IPS-18a (cell line): ENCODE data around the gene METTL26.

Experiments used
- H3K27ac ChIP-seq: one replicate; pipeline ENCODE4 v1.5.1; 2013; ENCODE audit warnings: low read length
- H3K27me3 ChIP-seq: one replicate; pipeline ENCODE4 v1.6.1; 2013; ENCODE audit warnings: mild to moderate bottlenecking, low read length; ENCODE audit not compliant: control insufficient read depth, insufficient read depth
- H3K36me3 ChIP-seq: one replicate; pipeline ENCODE4 v1.6.1; 2013; ENCODE audit warnings: low read depth, low read length; ENCODE audit not compliant: control insufficient read depth
- H3K4me1 ChIP-seq: one replicate; pipeline ENCODE4 v1.6.1; 2013; ENCODE audit warnings: low read depth, low read length; ENCODE audit not compliant: control insufficient read depth
- H3K4me3 ChIP-seq: one replicate; pipeline ENCODE4 v1.5.1; 2013; ENCODE audit warnings: low read length
- H3K9ac ChIP-seq: one replicate; pipeline ENCODE4 v1.6.1; 2013; ENCODE audit warnings: mild to moderate bottlenecking, low read length, moderate library complexity
- H3K9me3 ChIP-seq: one replicate; pipeline ENCODE4 v1.6.1; 2013; ENCODE audit warnings: low read depth, low read length; ENCODE audit not compliant: control insufficient read depth

Gene METTL26

DNA sequence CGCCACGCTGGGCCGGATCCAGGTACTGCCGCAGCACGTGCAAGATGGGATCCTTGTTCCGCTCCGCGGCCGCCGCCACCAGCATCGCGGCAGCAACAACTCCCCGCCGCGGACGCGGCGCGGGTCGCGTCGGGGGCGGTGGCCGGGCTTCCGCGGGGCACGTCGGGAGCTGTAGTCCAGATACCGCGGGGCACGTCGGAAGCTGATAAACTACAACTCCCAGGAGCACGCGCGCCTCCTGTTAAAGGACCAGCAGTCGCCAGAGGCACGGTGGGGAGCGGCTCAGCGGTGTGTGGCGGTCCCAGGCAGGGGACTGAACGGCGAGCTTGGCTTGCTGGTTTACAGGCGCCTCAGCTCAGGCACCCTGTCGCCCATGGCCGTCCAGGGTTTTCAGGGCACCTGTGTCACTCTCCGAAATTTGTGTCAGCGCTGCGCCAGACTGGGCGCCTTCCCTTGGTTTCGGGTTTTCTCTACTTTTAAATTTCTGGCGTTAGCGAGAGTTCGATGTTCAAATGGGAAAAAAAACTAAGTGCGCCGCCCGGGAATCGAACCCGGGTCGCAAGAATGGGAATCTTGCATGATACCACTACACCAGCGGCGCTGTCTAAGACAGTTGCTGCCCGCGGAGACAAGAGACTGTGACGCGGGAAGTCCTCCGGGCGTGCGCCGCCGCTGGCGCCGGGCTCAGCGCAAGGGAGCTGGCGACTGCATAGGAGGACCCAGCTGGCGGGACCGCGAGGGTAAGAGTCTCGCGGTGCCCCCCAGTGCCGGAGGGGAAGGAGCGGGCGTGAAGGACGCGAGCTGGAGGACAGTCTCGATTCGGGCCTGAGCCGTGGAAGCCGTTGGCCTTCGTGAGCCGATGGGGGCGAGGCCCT, at the start of gene METTL26:
METTL26 (minus strand) TSS at position 100 of the 875 bp plus-strand sequence; CDS start at position 85, 15 bp downstream.
- Histone ChIP-seq H3K9me3 (no peaks in the 10 kb centered on the region), H3K4me1 (peaks cover 9% of the 10 kb centered on the region), H3K4me3 (peak within 1 kb of the TSS; percentile 95), H3K27me3 (no peaks in the 10 kb centered on the region), H3K36me3 (no peaks in the 10 kb centered on the region), H3K9ac (peak within 1 kb of the TSS; percentile 69), H3K27ac (no peak within 1 kb of the TSS)

DNA sequence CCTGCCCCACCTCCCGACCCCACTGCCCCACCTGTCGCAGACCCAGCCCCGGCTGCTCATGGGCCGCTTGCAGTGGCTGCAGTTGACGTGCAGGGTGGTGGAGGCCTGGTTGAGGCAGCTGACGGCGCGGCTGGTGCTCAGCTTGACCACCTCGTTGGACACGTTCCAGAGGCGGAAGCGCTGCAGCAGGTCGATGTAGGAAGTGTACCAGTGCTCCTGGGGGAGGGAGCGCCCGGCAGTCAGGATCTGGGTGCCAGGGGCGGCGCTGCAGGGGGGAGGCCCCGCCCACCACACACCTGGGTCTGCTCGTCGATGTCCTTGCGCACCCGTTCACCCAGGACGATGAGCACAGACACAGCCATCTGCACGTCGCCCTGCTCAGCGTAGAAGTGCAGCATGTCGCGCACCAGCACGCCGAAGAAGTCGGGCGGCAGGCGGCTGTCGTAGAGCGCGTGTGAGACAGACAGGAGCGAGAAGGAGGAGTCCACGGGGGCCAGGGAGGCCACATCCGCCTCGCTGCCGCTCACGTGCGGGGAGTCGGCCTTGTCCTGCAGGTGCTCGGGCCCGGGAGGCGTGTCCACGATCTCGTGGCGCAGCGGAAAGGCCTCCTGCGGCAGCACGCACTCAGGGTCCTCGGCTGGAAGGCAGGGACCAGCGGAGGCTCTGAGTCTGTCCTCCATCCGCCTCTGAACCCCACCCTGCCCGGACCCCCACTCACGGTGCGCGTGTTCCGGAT, 49.0 kb upstream of the METTL26 start:
- Histone ChIP-seq H3K4me3 (no peak overlapping the region), H3K27me3 (no peaks in the 10 kb centered on the region), H3K9me3 (no peaks in the 10 kb centered on the region), H3K36me3 (peaks cover 15% of the 10 kb centered on the region), H3K9ac (no peak overlapping the region), H3K4me1 (peaks cover 6% of the 10 kb centered on the region), H3K27ac (no peak overlapping the region)

DNA sequence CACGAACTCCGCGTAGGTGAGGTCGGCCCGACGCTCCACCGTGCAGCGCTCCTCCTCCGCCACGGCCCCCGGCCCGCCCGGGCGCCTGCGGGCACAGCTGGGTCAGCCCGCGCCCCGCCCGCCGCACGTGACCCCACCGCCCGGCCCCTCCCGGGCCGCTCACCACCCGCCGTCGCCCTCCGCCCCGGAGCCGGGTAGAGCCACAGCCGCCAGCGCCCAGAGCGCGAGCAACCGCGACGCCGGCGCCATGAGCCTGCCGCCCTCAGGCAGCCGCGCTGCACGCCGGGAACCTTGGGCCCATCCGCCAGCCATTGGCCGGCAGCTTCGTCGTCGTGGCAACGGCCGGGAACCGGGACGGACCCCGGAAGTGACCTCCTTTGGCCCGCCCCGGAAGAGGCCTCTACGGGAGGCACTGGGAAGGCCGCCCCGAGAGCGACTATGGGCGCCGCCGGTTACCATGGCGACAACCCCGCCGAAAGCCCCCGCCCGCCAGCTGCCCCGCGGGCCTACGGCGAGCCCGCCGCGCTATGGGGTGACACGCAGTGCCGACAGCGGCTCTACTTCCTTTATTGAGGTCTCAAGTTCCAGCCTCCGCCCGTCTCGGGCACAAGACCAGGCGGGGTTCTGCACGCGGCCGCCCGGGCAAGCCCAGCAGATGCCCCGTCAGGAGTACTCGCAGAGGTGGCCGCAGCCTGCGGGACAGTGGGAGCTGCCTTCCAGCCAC, 48.1 kb upstream of the METTL26 start, which contains the start of gene JMJD8:
JMJD8 (minus strand) TSS at position 264 of the 724 bp plus-strand sequence; CDS start at position 249, 15 bp downstream.
- peak within 1 kb of the TSS; percentile 68 for H3K9ac ChIP-seq
- H3K9me3 ChIP-seq = no peaks in the 10 kb centered on the region
- peak within 1 kb of the TSS; percentile 72 for H3K4me3 ChIP-seq
- peaks cover 15% of the 10 kb centered on the region for H3K36me3 ChIP-seq
- H3K27me3 ChIP-seq = no peaks in the 10 kb centered on the region
- no peak within 1 kb of the TSS for H3K27ac ChIP-seq
- peaks cover 6% of the 10 kb centered on the region for H3K4me1 ChIP-seq

GRCh38 chr16:683396-684070, 47.4 kb upstream of the METTL26 start:
- Histone ChIP-seq H3K36me3 (peaks cover 15% of the 10 kb centered on the region), H3K9ac (peak overlapping the region; percentile 68), H3K9me3 (no peaks in the 10 kb centered on the region), H3K4me3 (peak overlapping the region; percentile 72), H3K27me3 (no peaks in the 10 kb centered on the region), H3K27ac (no peak overlapping the region), H3K4me1 (peaks cover 6% of the 10 kb centered on the region)

GRCh38 chr16:682493-683395, 46.6 kb upstream of the METTL26 start:
- Histone ChIP-seq H3K4me3 (peak overlapping the region; percentile 72), H3K27me3 (no peaks in the 10 kb centered on the region), H3K9ac (peak overlapping the region; percentile 68), H3K36me3 (peaks cover 15% of the 10 kb centered on the region), H3K4me1 (peaks cover 6% of the 10 kb centered on the region), H3K9me3 (no peaks in the 10 kb centered on the region), H3K27ac (no peak overlapping the region)

- H3K4me3 ChIP-seq = no peak overlapping the region
- H3K4me1 ChIP-seq = peaks cover 6% of the 10 kb centered on the region
- H3K9ac ChIP-seq = no peak overlapping the region
Measured at GRCh38 chr16:681746-682427, 45.8 kb upstream of the METTL26 start.

GRCh38 chr16:680967-681745, 45.1 kb upstream of the METTL26 start:
- Histone ChIP-seq H3K4me1 (peaks cover 6% of the 10 kb centered on the region), H3K27me3 (no peaks in the 10 kb centered on the region), H3K27ac (no peak overlapping the region), H3K9ac (peak overlapping the region; percentile 54), H3K36me3 (peaks cover 15% of the 10 kb centered on the region), H3K4me3 (peak overlapping the region; percentile 86), H3K9me3 (no peaks in the 10 kb centered on the region)

More at GRCh38 chr16:681746-682427, 45.8 kb upstream of the METTL26 start:
- H3K9me3 ChIP-seq = no peaks in the 10 kb centered on the region
- peaks cover 15% of the 10 kb centered on the region for H3K36me3 ChIP-seq
- no peaks in the 10 kb centered on the region for H3K27me3 ChIP-seq
- H3K27ac ChIP-seq = no peak overlapping the region

GRCh38 chr16:680625-680945, 44.5 kb upstream of the METTL26 start:
- H3K27ac ChIP-seq = no peak overlapping the region
- no peaks in the 10 kb centered on the region for H3K9me3 ChIP-seq
- no peaks in the 10 kb centered on the region for H3K27me3 ChIP-seq
- H3K9ac ChIP-seq = peak overlapping the region; percentile 54
- peaks cover 15% of the 10 kb centered on the region for H3K36me3 ChIP-seq
- peaks cover 6% of the 10 kb centered on the region for H3K4me1 ChIP-seq
- peak overlapping the region; percentile 86 for H3K4me3 ChIP-seq

- Histone ChIP-seq H3K36me3 (peaks cover 15% of the 10 kb centered on the region), H3K27ac (no peak within 1 kb of the TSS), H3K27me3 (no peaks in the 10 kb centered on the region), H3K9me3 (no peaks in the 10 kb centered on the region), H3K4me1 (peaks cover 6% of the 10 kb centered on the region), H3K4me3 (peak within 1 kb of the TSS; percentile 86), H3K9ac (peak within 1 kb of the TSS; percentile 54)
Measured at GRCh38 chr16:679814-680624, 43.9 kb upstream of the METTL26 start, which contains the start of gene STUB1. STUB1 (plus strand) TSS chr16:680410; CDS start chr16:680526, 116 bp downstream.
